CD14-positive monocyte (primary cell): ENCODE results near the gene ZNF70. TPM values are rescaled to one million over a fixed set of nuclear protein-coding genes. Genes with fewer than 3 reads are reported as not detected.

Experiments used
- DNase-seq, 3 donors: peaks; one replicate each; pipeline ENCODE4 v3.0.0-alpha.2; 2011 to 2022
- H2AFZ ChIP-seq: 2 replicates; pipeline ENCODE4 v1.6.0; 2012; ENCODE audit warnings: mild to moderate bottlenecking, low read depth, low read length, inconsistent platforms; ENCODE audit not compliant: insufficient read depth, poor library complexity, severe bottlenecking
- H3K27ac ChIP-seq, 2 donors: 1 replicate in 1 of 2; 2 replicates in 1 of 2; pipeline ENCODE4 v1.5.1; 2012 to 2013; ENCODE audit warnings: low read length in 2 of 2, control low read depth in 1 of 2, inconsistent platforms in 1 of 2, low read depth in 1 of 2, mild to moderate bottlenecking in 1 of 2
- H3K27me3 ChIP-seq, 2 donors: one replicate each; pipeline versions ENCODE4 v1.6.0 to v1.6.1; 2011 to 2013; ENCODE audit warnings: low read length in 2 of 2; ENCODE audit not compliant: control insufficient read depth in 2 of 2, insufficient read depth in 2 of 2
- H3K36me3 ChIP-seq, 2 donors: replicated peaks in 1 of 2; 1 replicate in 1 of 2; 2 replicates in 1 of 2; pipeline versions ENCODE4 v1.5.1 to v1.6.1; 2012 to 2013; ENCODE audit warnings: low read length in 2 of 2, control low read depth in 1 of 2, inconsistent platforms in 1 of 2, mild to moderate bottlenecking in 1 of 2; ENCODE audit not compliant: insufficient read depth in 2 of 2, control insufficient read depth in 1 of 2
- H3K4me1 ChIP-seq, 2 donors: 1 replicate in 1 of 2; 2 replicates in 1 of 2; pipeline versions ENCODE4 v1.5.1 to v1.6.1; 2012 to 2013; ENCODE audit warnings: low read length in 2 of 2, control low read depth in 1 of 2, inconsistent platforms in 1 of 2, mild to moderate bottlenecking in 1 of 2, moderate library complexity in 1 of 2; ENCODE audit not compliant: insufficient read depth in 2 of 2, control insufficient read depth in 1 of 2
- H3K4me2 ChIP-seq: replicated peaks from 2 replicates; pipeline ENCODE3; 2012; ENCODE audit warnings: low read length, moderate library complexity, mild to moderate bottlenecking; ENCODE audit not compliant: poor library complexity, severe bottlenecking; ENCODE audit errors: extremely low read depth
- H3K4me3 ChIP-seq, 3 experiments: fragments of 200-600 bp in 1 of 3; sonication (generic) in 1 of 3; replicated peaks in 1 of 3; 1 replicate in 2 of 3; 2 replicates in 1 of 3; pipeline ENCODE4 v1.5.1; 2011 to 2013; ENCODE audit warnings: low read length in 3 of 3, mild to moderate bottlenecking in 3 of 3, control low read depth in 2 of 3, low read depth in 2 of 3, inconsistent platforms in 1 of 3, moderate library complexity in 1 of 3
- H3K79me2 ChIP-seq: 2 replicates; pipeline ENCODE4 v1.6.0; 2012; ENCODE audit warnings: mild to moderate bottlenecking, control low read depth, inconsistent platforms, low read length, moderate library complexity; ENCODE audit not compliant: insufficient read depth
- H3K9ac ChIP-seq: 2 replicates; pipeline ENCODE4 v1.6.0; 2017; ENCODE audit warnings: low read length, mild to moderate bottlenecking; ENCODE audit not compliant: insufficient read depth, poor library complexity, severe bottlenecking
- H3K9me3 ChIP-seq, 2 donors: replicated peaks in 1 of 2; 1 replicate in 1 of 2; 2 replicates in 1 of 2; pipeline versions ENCODE4 v1.5.1 to v1.6.1; 2012 to 2013; ENCODE audit warnings: low read length in 2 of 2, control low read depth in 1 of 2; ENCODE audit not compliant: control insufficient read depth in 1 of 2, insufficient read depth in 1 of 2
- H4K20me1 ChIP-seq: 2 replicates; pipeline ENCODE4 v1.6.0; 2012; ENCODE audit warnings: mild to moderate bottlenecking, low read length, control low read depth, moderate library complexity; ENCODE audit not compliant: insufficient read depth
- H3K27ac Mint-ChIP-seq, 7 donors: one replicate each; pipeline ENCODE4 v1.8.0; 2020; ENCODE audit warnings: mild to moderate bottlenecking in 7 of 7, mixed read lengths in 7 of 7, moderate library complexity in 6 of 7, inconsistent platforms in 2 of 7
- H3K27me3 Mint-ChIP-seq, 3 donors: one replicate each; pipeline ENCODE4 v1.8.0; 2021 to 2022; ENCODE audit warnings: low read depth in 3 of 3, mild to moderate bottlenecking in 3 of 3, mixed read lengths in 3 of 3, moderate library complexity in 3 of 3, inconsistent platforms in 1 of 3
- H3K36me3 Mint-ChIP-seq, 2 donors: one replicate each; pipeline ENCODE4 v1.8.0; 2020; ENCODE audit warnings: mixed read lengths in 2 of 2, inconsistent platforms in 1 of 2, mild to moderate bottlenecking in 1 of 2
- H3K4me1 Mint-ChIP-seq: one replicate; pipeline ENCODE4 v1.8.0; 2020; ENCODE audit warnings: mild to moderate bottlenecking, mixed read lengths
- H3K4me3 Mint-ChIP-seq, 2 donors: one replicate each; pipeline ENCODE4 v1.8.0; 2020; ENCODE audit warnings: mild to moderate bottlenecking in 2 of 2, mixed read lengths in 2 of 2, moderate library complexity in 1 of 2
- H3K9me3 Mint-ChIP-seq, 7 donors: one replicate each; pipeline ENCODE4 v1.8.0; 2020 to 2022; ENCODE audit warnings: mixed read lengths in 7 of 7, mild to moderate bottlenecking in 6 of 7, moderate library complexity in 6 of 7, inconsistent platforms in 2 of 7
- CTCF ChIP-seq: fragments of 200-600 bp; IDR thresholded peaks from one replicate; pipeline ENCODE4 v1.8.0; 2022; ENCODE audit warnings: antibody characterized with exemption, mild to moderate bottlenecking
- WGBS: methylation state at CpG from one replicate; pipeline ENCODE4 v1.1.5; 2013; ENCODE audit warnings: missing lambda C conversion rate; ENCODE audit not compliant: insufficient coverage; 5-methylcytosine and 5-hydroxymethylcytosine counted together
- intact Hi-C, 2 donors: fragments of 100-400 bp; cut with micrococcal nuclease; formaldehyde crosslinking; loops; one replicate each; pipeline versions ENCODE4 v1.15.0 to v1.15.1; 2023
- polyA minus RNA-seq: library from RNA; depleted of rRNA, polyadenylated mRNA; stranded (reverse); fragments of >200 nt; gene quantifications from 2 replicates; pipeline ENCODE4 v1.2.3, GENCODE V29; 2012
- polyA plus RNA-seq, 3 donors: library from polyadenylated mRNA; depleted of rRNA in 1 of 3; unstranded in 2 of 3; stranded (reverse) in 1 of 3; fragments of 300-500 nt in 2 of 3; fragments of >200 nt in 1 of 3; fragmentation: Illumina TruSeq in 2 of 3; gene quantifications; 1 replicate in 2 of 3; 2 replicates in 1 of 3; pipeline ENCODE4 v1.2.3, GENCODE V29; 2012 to 2021
- total RNA-seq, 12 experiments: library from RNA in 1 of 12; stranded (reverse) in 1 of 12; fragments of 120-200 nt in 1 of 12; gene quantifications; one replicate each; pipeline ENCODE4 v1.2.4 and lab custom pipeline; 2013 to 2026; ENCODE audit warnings: mixed read lengths in 6 of 12, inconsistent platforms in 1 of 12

ZNF70 gene
- 0.91 TPM for total RNA-seq (2013)
- polyA plus RNA-seq, result under 1 TPM; 0.04 to 0.85 (median 0.09) TPM
- polyA minus RNA-seq, result 0.97 and 1.3 TPM in 2 replicates
- total RNA-seq (lab: John Stamatoyannopoulos, UW), result 0.93 to 5.3 (median 2.5) reads per million in 11 experiments

DNA sequence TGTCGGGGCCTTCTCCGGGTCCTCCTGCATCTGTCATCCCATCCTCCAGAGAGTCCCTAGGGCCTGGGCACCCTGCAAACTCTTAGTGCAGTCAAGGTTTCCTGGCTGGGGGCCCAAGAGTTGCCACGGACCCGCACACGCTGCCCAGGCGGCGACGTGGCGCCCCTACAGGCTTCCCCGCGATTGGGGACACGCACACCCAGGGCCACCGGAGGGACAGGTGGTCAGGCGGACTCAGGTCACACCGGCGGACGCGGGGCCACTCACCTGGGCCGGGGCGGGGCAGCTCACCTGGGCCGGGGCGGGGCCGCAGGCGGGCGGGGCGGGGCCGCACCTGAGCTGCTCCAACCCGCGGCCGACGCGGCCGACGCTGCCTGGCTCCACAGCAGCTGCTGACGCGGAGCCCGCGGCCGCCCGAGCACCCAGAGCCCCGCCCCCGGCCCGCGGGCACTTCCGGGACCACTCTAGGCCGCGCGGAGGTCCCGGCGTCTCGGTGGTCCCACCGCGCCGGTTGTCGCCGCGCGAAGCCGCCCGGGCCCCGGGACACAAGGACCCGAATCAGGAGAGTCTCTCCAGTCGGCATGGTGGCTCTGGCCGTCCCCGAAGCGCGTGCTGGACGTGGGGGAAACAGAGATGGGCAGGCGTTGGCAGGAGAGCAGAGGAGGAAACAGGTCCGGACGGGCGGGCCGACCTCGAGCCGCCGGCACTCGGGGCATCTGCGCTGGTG lies at the start of gene ZNF70:
Gene ZNF70, minus strand, starts transcription at position 399 of the 727 bp plus-strand sequence. CDS start 5,972 bp downstream, outside the sequence.
- H3K36me3 ChIP-seq, result no peaks in the 10 kb centered on the region
- peaks cover 0 to 2% (median 0%) of the 10 kb centered on the region in 7 donors for H3K9me3 Mint-ChIP-seq
- H3K9me3 ChIP-seq, result no peaks in the 10 kb centered on the region
- H3K4me2 ChIP-seq, result peak within 1 kb of the TSS; percentile 98
- peak within 1 kb of the TSS; percentile 84 to 92 for H3K4me3 Mint-ChIP-seq
- intact Hi-C loops, result no loop called here
- H3K79me2 ChIP-seq, result peaks cover 6% of the 10 kb centered on the region
- peaks cover 29% of the 10 kb centered on the region for H3K4me1 Mint-ChIP-seq
- peak; percentile 33 for TF ChIP-seq CTCF
- peak within 1 kb of the TSS; percentile 87 for H3K27ac ChIP-seq
- H3K9ac ChIP-seq, result peak within 1 kb of the TSS; percentile 81
- H4K20me1 ChIP-seq, result no peaks in the 10 kb centered on the region
- no peaks in the 10 kb centered on the region for H3K27me3 ChIP-seq
- peak within 1 kb of the TSS; percentile 76 to 87 (median 86) for H3K4me3 ChIP-seq
- WGBS, result under 1% methylated on average over 77 of the region's 78 CpGs
- peak; percentile 66 to 74 (median 73) for DNase-seq
- peaks cover 22 to 26% of the 10 kb centered on the region in 2 donors for H3K4me1 ChIP-seq
- peak within 1 kb of the TSS; percentile 98 for H2AFZ ChIP-seq
- no peaks in the 10 kb centered on the region for H3K36me3 Mint-ChIP-seq
- H3K27ac Mint-ChIP-seq, result peak within 1 kb of the TSS; percentile 59 to 89 (median 81)
- H3K27me3 Mint-ChIP-seq, result no peaks in the 10 kb centered on the region

DNA sequence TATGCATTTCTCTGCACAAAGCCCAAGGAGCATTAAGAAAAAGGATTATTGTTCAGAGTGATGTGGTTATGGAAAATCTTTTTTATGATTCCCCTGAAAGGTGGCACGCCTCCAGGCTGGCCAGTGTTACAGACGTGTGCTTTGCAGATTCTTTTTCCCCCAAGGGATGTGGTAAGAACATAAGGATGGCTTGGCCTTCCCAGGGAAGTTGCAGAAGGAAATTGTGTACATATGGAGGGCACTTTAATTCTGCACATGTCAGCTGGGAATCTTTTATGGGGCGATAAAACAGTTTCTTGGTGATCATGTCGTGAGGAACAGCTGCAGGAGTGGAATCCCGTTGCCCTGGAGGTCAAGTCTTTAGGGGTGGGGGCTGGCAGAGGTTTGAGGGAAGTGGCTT lies 45.5 kb upstream of the ZNF70 start:
- no peaks in the 10 kb centered on the region for H3K9me3 ChIP-seq
- peaks cover 8% of the 10 kb centered on the region for H3K79me2 ChIP-seq
- no peak overlapping the region for H3K4me3 ChIP-seq
- H3K36me3 ChIP-seq, result peaks cover 63 to 92% of the 10 kb centered on the region in 2 donors
- Mint-ChIP-seq H3K4me1 (no peaks in the 10 kb centered on the region), H3K27me3 (no peaks in the 10 kb centered on the region), H3K27ac (no peak overlapping the region), H3K9me3 (peaks cover 0 to 3% (median 0%) of the 10 kb centered on the region in 7 donors), H3K4me3 (no peak overlapping the region), H3K36me3 (peaks cover 70 to 97% of the 10 kb centered on the region in 2 donors)
- H3K9ac ChIP-seq, result no peak overlapping the region
- no peak for TF ChIP-seq CTCF
- no peak overlapping the region for H3K4me2 ChIP-seq
- H3K27me3 ChIP-seq, result no peaks in the 10 kb centered on the region
- no peaks in the 10 kb centered on the region for H3K4me1 ChIP-seq
- intact Hi-C loops, result no loop called here
- H2AFZ ChIP-seq, result no peak overlapping the region
- WGBS, result 94% methylated on average over 4 of the region's 5 CpGs
- H4K20me1 ChIP-seq, result peaks cover 17% of the 10 kb centered on the region
- no peak for DNase-seq
- no peak overlapping the region for H3K27ac ChIP-seq
